ENCODE measurements around the gene AHNAK2.

DNA sequence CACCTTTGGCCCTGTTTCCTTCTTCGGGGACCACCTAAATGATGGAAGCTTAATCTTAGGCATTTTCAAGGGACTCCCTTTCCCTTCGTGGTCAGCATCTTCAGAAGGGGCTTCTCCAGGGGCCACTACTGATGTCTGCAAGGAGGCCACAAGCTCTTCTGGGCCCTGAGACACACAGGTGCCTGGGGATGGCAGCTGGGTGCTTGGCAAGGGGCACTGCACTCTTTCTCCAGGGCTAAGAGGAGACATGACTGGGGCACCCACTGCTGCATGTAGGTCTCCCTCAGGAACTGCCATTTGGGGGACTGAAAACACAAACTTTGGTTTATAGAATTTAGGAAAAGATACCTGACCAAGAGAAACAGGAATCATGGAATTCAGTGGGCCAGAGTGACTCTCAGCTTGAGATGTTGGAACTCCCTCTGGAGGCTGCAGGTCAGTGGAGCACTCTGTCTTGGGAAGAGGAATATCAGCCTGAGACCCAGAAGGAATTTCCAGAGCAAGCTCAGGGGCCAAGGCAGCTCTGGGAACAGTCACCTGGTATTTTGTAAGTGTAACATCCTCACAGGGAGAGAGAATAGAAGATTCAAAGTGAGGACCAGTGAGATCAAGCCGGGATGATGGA, 37.5 kb downstream of the AHNAK2 start:
- TF ChIP-seq EP400 (IDR thresholded peaks at IDR 0.05) (no peak), SP2 (IDR thresholded peaks at IDR 0.05; ENCODE audit: extremely low read depth, low read depth, low read length, poor library complexity, severe bottlenecking) (no peak), PHB (CRISPR knock-in tag; IDR thresholded peaks at IDR 0.05) (no peak)
- TF ChIP-seq, protein P1, sequence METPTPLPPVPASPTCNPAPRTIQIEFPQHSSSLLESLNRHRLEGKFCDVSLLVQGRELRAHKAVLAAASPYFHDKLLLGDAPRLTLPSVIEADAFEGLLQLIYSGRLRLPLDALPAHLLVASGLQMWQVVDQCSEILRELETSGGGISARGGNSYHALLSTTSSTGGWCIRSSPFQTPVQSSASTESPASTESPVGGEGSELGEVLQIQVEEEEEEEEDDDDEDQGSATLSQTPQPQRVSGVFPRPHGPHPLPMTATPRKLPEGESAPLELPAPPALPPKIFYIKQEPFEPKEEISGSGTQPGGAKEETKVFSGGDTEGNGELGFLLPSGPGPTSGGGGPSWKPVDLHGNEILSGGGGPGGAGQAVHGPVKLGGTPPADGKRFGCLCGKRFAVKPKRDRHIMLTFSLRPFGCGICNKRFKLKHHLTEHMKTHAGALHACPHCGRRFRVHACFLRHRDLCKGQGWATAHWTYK (CRISPR knock-in tag; IDR thresholded peaks at IDR 0.05), result no peak

All from K562 (cell line).